Vagina (tissue), 2 donors: ENCODE results near the gene MLXIPL.

ENCODE experiments used
- POLR2AphosphoS5 ChIP-seq, 2 donors: sonication (generic); formaldehyde crosslinking; IDR thresholded peaks; one replicate each; pipeline ENCODE4 v1.9.0; 2017; ENCODE audit warnings: antibody characterized with exemption in 2 of 2, mild to moderate bottlenecking in 2 of 2, low read depth in 1 of 2; ENCODE audit not compliant: insufficient read depth in 1 of 2
- TF ChIP-seq, protein P1 (sequence below), 3 experiments: fragments of 450-650 bp in 2 of 3; fragments of 200-600 bp in 1 of 3; sonication (generic) in 1 of 3; IDR thresholded peaks; one replicate each; pipeline ENCODE4 v1.5.1; 2017 to 2019; ENCODE audit warnings: antibody characterized with exemption in 3 of 3, mild to moderate bottlenecking in 2 of 3, moderate library complexity in 2 of 3

DNA sequence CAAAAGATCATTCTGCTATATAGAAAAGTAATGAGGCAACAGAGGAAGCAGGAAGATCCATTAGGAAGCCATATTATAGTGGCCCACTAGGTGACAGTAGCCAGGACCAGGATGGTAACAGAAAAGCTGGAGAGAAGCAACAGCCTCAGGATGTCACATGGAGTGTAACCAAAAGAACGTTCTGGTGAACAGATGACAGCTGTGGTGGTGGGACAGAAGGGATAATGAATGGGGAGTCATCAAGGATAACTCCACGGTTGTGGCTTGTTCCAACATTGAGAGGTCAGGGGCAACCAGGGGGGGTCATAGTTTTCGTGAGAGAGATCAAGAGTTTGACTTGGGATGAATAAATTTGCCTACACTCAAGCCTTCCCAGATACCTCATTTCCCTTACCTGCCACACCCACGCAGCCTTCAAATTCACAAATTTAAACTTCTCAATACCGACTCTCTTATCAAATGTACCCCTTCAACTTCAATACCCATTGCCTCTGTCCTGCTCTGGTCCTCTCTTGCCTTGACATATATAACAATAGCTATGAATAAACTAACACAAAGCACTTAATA lies 55.2 kb downstream of the MLXIPL start:
- TF ChIP-seq POLR2AphosphoS5 (IDR thresholded peaks at IDR 0.05; ENCODE audit: insufficient read depth in 1 of 2, low read depth in 1 of 2): no peak
- TF ChIP-seq, protein P1, sequence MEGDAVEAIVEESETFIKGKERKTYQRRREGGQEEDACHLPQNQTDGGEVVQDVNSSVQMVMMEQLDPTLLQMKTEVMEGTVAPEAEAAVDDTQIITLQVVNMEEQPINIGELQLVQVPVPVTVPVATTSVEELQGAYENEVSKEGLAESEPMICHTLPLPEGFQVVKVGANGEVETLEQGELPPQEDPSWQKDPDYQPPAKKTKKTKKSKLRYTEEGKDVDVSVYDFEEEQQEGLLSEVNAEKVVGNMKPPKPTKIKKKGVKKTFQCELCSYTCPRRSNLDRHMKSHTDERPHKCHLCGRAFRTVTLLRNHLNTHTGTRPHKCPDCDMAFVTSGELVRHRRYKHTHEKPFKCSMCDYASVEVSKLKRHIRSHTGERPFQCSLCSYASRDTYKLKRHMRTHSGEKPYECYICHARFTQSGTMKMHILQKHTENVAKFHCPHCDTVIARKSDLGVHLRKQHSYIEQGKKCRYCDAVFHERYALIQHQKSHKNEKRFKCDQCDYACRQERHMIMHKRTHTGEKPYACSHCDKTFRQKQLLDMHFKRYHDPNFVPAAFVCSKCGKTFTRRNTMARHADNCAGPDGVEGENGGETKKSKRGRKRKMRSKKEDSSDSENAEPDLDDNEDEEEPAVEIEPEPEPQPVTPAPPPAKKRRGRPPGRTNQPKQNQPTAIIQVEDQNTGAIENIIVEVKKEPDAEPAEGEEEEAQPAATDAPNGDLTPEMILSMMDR (IDR thresholded peaks at IDR 0.05): no peak
